DOHH2 (cell line): ENCODE measurements around the gene BCL3.

Experiments
- H3F3A ChIP-seq: fragments of 200-600 bp; sonication (generic), shearing (Covaris generic); 2 replicates; pipeline ENCODE4 v1.6.0; 2016; ENCODE audit warnings: antibody characterized with exemption, mild to moderate bottlenecking; ENCODE audit not compliant: control insufficient read depth, insufficient read depth
- H3K27ac ChIP-seq: fragments of 200-600 bp; sonication (generic); 2 replicates; pipeline ENCODE4 v1.5.1; 2014; ENCODE audit warnings: low read depth, mild to moderate bottlenecking, low read length, moderate library complexity
- H3K27me3 ChIP-seq: fragments of 200-600 bp; sonication (generic); 2 replicates; pipeline ENCODE4 v1.6.1; 2014; ENCODE audit warnings: mild to moderate bottlenecking, low read length, mixed read lengths; ENCODE audit not compliant: control insufficient read depth
- H3K36me3 ChIP-seq: fragments of 200-600 bp; sonication (generic); 2 replicates; pipeline ENCODE4 v1.6.1; 2014; ENCODE audit warnings: mild to moderate bottlenecking, low read length, moderate library complexity, mixed read lengths; ENCODE audit not compliant: control insufficient read depth
- H3K4me1 ChIP-seq: fragments of 200-600 bp; sonication (generic); 2 replicates; pipeline ENCODE4 v1.6.1; 2014; ENCODE audit warnings: mild to moderate bottlenecking, low read length, mixed read lengths; ENCODE audit not compliant: control insufficient read depth
- H3K4me2 ChIP-seq: fragments of 200-600 bp; sonication (generic); 2 replicates; pipeline ENCODE4 v1.6.0; 2014; ENCODE audit warnings: mild to moderate bottlenecking, low read length, moderate library complexity
- H3K4me3 ChIP-seq: fragments of 200-600 bp; sonication (generic); 2 replicates; pipeline ENCODE4 v1.5.1; 2014; ENCODE audit warnings: mild to moderate bottlenecking, low read length, mixed read lengths
- H3K79me2 ChIP-seq: fragments of 200-600 bp; sonication (generic); 2 replicates; pipeline ENCODE4 v1.6.1; 2014; ENCODE audit warnings: mild to moderate bottlenecking, low read length, mixed read lengths; ENCODE audit not compliant: control insufficient read depth
- H3K9me2 ChIP-seq: fragments of 200-600 bp; sonication (generic); replicated peaks from 2 replicates; pipeline ENCODE4 v1.6.1; 2014; ENCODE audit warnings: mild to moderate bottlenecking, low read length, mixed read lengths; ENCODE audit not compliant: control insufficient read depth
- H3K9me3 ChIP-seq: fragments of 200-600 bp; sonication (generic); 2 replicates; pipeline ENCODE4 v1.6.1; 2014; ENCODE audit warnings: antibody characterized with exemption, low read length, mixed read lengths; ENCODE audit not compliant: control insufficient read depth, insufficient read depth
- H4K20me1 ChIP-seq: fragments of 200-600 bp; sonication (generic); 2 replicates; pipeline ENCODE4 v1.6.0; 2014; ENCODE audit warnings: low read depth, mild to moderate bottlenecking, antibody characterized with exemption, low read length, moderate library complexity; ENCODE audit not compliant: control insufficient read depth, insufficient read depth
- EZH2phosphoT487 ChIP-seq: fragments of 200-600 bp; sonication (generic); IDR thresholded peaks from 2 replicates; pipeline ENCODE4 v1.6.1; 2017; ENCODE audit warnings: borderline replicate concordance, mild to moderate bottlenecking, antibody characterized with exemption, low read length, moderate library complexity, mixed read lengths
- TF ChIP-seq, protein P1 (sequence below): fragments of 200-600 bp; sonication (generic); IDR thresholded peaks from one replicate; pipeline ENCODE4 v1.5.1; 2014; ENCODE audit warnings: antibody characterized with exemption, mild to moderate bottlenecking, low read depth, low read length; ENCODE audit not compliant: poor library complexity, severe bottlenecking

BCL3 gene

DNA sequence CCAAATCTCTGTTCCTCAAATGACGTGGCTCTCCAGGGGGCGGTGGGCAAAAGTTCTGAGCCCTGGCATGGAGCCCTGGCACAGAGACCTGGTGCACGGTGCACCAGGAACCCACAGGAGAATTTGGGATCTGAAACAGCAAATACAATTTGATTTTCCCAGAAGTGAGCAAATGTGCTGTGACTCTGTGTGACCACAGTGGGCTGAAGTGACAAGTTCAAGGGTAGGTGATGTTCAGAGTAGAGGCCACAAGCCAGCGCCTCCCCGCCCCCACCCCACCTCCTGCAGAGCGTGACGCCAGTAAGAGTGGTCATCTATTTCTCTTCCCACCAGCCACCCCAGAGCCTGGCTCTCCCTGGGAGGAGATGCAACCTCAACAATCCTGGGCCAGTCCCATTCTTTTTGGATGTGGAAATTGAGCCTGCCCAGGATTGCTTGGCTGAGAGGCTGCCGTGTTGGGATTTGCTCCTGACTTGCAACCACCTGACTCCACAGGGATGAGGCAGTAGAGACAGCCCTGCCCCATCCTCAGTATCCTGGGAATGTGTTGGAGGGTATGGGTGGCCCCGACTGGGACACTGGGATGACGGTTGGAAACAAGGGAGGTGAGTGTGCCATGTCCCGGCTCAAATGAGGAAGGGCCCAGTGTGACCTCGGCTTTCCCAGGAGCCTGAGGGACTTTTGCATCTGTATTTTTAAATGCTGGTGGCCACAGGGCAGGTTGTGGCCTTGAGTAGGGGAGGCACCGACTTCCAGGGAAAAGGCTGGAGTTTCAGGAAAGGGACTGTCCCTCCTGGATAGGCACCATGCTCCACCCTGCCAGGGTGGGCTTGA is 11.1 kb upstream of the BCL3 start:
- Histone ChIP-seq H3K27me3 (peaks cover 21% of the 10 kb centered on the region), H3K4me3 (no peak overlapping the region), H3K4me1 (peaks cover 11% of the 10 kb centered on the region), H3K9me3 (no peaks in the 10 kb centered on the region), H3K79me2 (no peaks in the 10 kb centered on the region), H3F3A (no peaks in the 10 kb centered on the region), H4K20me1 (no peaks in the 10 kb centered on the region), H3K4me2 (no peak overlapping the region), H3K36me3 (no peaks in the 10 kb centered on the region), H3K9me2 (no peaks in the 10 kb centered on the region), H3K27ac (no peak overlapping the region)
- no peak for TF ChIP-seq EZH2phosphoT487
- TF ChIP-seq, protein P1, sequence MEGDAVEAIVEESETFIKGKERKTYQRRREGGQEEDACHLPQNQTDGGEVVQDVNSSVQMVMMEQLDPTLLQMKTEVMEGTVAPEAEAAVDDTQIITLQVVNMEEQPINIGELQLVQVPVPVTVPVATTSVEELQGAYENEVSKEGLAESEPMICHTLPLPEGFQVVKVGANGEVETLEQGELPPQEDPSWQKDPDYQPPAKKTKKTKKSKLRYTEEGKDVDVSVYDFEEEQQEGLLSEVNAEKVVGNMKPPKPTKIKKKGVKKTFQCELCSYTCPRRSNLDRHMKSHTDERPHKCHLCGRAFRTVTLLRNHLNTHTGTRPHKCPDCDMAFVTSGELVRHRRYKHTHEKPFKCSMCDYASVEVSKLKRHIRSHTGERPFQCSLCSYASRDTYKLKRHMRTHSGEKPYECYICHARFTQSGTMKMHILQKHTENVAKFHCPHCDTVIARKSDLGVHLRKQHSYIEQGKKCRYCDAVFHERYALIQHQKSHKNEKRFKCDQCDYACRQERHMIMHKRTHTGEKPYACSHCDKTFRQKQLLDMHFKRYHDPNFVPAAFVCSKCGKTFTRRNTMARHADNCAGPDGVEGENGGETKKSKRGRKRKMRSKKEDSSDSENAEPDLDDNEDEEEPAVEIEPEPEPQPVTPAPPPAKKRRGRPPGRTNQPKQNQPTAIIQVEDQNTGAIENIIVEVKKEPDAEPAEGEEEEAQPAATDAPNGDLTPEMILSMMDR = no peak

DNA sequence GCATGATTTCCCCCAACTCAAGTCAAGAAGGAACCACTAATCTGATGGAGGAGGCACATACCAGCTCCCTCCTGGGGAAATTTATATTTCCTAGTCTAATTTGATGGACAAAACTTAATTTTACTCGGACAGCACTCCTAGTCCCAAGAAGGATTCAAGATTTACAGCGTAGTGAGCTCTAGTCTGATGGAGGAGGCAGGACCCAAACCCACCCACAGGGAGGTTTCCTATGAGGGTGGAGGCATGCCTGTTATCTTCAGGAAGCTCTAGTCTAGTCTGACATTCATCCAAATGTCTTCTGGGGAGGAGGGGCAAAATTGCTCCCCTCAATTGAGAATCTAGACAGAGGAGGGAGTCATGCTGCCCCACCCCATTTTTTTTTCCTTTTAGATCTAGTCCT is 10.4 kb upstream of the BCL3 start:
- Histone ChIP-seq H3K9me3 (no peaks in the 10 kb centered on the region), H4K20me1 (no peaks in the 10 kb centered on the region), H3F3A (no peaks in the 10 kb centered on the region), H3K79me2 (no peaks in the 10 kb centered on the region), H3K9me2 (no peaks in the 10 kb centered on the region), H3K4me1 (peaks cover 11% of the 10 kb centered on the region), H3K4me3 (no peak overlapping the region), H3K27me3 (peaks cover 21% of the 10 kb centered on the region), H3K36me3 (no peaks in the 10 kb centered on the region), H3K27ac (no peak overlapping the region), H3K4me2 (no peak overlapping the region)
- no peak for TF ChIP-seq EZH2phosphoT487
- TF ChIP-seq, protein P1 = no peak

GRCh38 chr19:44738603-44739558 is 9.6 kb upstream of the BCL3 start:
- TF ChIP-seq, protein P1 = no peak
- TF ChIP-seq EZH2phosphoT487 = no peak
- Histone ChIP-seq H4K20me1 (no peaks in the 10 kb centered on the region), H3K4me1 (peaks cover 11% of the 10 kb centered on the region), H3K36me3 (no peaks in the 10 kb centered on the region), H3K27ac (no peak overlapping the region), H3K9me3 (no peaks in the 10 kb centered on the region), H3K9me2 (no peaks in the 10 kb centered on the region), H3K79me2 (no peaks in the 10 kb centered on the region), H3K4me3 (no peak overlapping the region), H3K27me3 (peaks cover 21% of the 10 kb centered on the region), H3F3A (no peaks in the 10 kb centered on the region), H3K4me2 (no peak overlapping the region)
